Renal pelvis (tissue), 4 donors: ENCODE measurements around the gene CEP104. TPM values are rescaled to one million over a fixed set of nuclear protein-coding genes. Genes with fewer than 3 reads are reported as not detected.
"Not testable (repeated sequence)": the region's sequence is repeated elsewhere in the genome, so short reads cannot be mapped to it uniquely, and the experiment has no call there.

ENCODE experiments used
- DNase-seq: peaks from one replicate; pipeline ENCODE4 v3.0.0-alpha.2; 2013
- polyA plus RNA-seq, 3 donors: library from polyadenylated mRNA; unstranded; fragments of 120-200 nt; gene quantifications; one replicate each; pipeline ENCODE4 v1.2.1, GENCODE V29; 2013; ENCODE audit not compliant: insufficient read length in 3 of 3

Gene CEP104
- polyA plus RNA-seq, 3 donors, result 36.5 to 54.3 (median 49.2) TPM

- no peak for DNase-seq
These were observed 28.6 kb downstream of the CEP104 start for GRCh38 chr1:3828391-3828790.

GRCh38 chr1:3827813-3828307 lies 29.2 kb downstream of the CEP104 start:
- no peak for DNase-seq

- DNase-seq, result no peak
These were observed 31.7 kb downstream of the CEP104 start for GRCh38 chr1:3825356-3825755.

GRCh38 chr1:3824650-3825049 lies 32.4 kb downstream of the CEP104 start:
- no peak for DNase-seq

- DNase-seq, result no peak
These were observed 34.6 kb downstream of the CEP104 start for GRCh38 chr1:3822421-3822820.

GRCh38 chr1:3821908-3822307 lies 35.1 kb downstream of the CEP104 start:
- no peak for DNase-seq

- no peak for DNase-seq
These were observed 35.6 kb downstream of the CEP104 start for GRCh38 chr1:3821447-3821846.

- peak; percentile 27 for DNase-seq
These were observed 36.0 kb downstream of the CEP104 start for GRCh38 chr1:3821004-3821403.

- no peak for DNase-seq
These were observed 36.7 kb downstream of the CEP104 start for GRCh38 chr1:3820316-3820715.

GRCh38 chr1:3819771-3820200 lies 37.2 kb downstream of the CEP104 start:
- DNase-seq, result no peak

GRCh38 chr1:3817821-3818597 lies 39.0 kb downstream of the CEP104 start:
- no peak for DNase-seq

- no peak for DNase-seq
These were observed 39.8 kb downstream of the CEP104 start for GRCh38 chr1:3817138-3817740.

GRCh38 chr1:3816331-3817137 lies 40.5 kb downstream of the CEP104 start:
- DNase-seq, result no peak

- no peak for DNase-seq
These were observed 42.0 kb downstream of the CEP104 start for GRCh38 chr1:3814771-3815561.

GRCh38 chr1:3814065-3814464 lies 42.9 kb downstream of the CEP104 start:
- no peak for DNase-seq

GRCh38 chr1:3811595-3811911 lies 45.5 kb downstream of the CEP104 start:
- no peak for DNase-seq

GRCh38 chr1:3810149-3810761 lies 46.8 kb downstream of the CEP104 start:
- DNase-seq, result not testable (repeated sequence)

- no peak for DNase-seq
These were observed 47.3 kb downstream of the CEP104 start for GRCh38 chr1:3809680-3810079.

GRCh38 chr1:3807769-3808168 lies 49.2 kb downstream of the CEP104 start:
- no peak for DNase-seq

- DNase-seq, result no peak
These were observed 52.0 kb downstream of the CEP104 start for GRCh38 chr1:3805038-3805437.

GRCh38 chr1:3804627-3804944 lies 52.4 kb downstream of the CEP104 start:
- DNase-seq, result not testable (repeated sequence)
